ENCODE measurements around the gene RCOR3.
"Not testable (repeated sequence)": the region's sequence is repeated elsewhere in the genome, so short reads cannot be mapped to it uniquely, and the experiment has no call there.

DNA sequence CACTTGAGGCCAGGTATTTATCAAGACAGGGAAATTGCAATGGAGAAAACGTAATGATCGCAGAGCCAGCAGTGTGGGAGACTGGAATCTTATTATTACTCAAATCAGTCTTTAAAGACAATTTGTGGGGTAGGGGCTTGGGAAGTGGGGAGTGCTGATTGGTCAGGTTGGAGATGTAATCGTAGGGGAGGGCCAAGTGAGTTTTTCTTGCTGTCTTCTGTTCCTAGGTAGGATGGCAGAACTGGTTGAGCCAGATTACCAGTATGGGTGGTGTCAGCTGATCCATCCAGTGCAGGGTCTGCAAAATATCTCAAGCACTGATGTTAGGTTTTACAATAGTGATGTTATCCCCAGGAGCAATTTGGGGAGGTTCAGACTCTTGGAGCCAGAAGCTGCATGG, 9.6 kb upstream of the RCOR3 start:
- not testable (repeated sequence) for TF ChIP-seq CTCF, POLR2A (IDR thresholded peaks at IDR 0.05)
